D341Med (cell line): Measurements from ENCODE around the gene MAPRE2.

ENCODE experiments used
- DNase-seq: peaks from one replicate; pipeline ENCODE4 v3.0.0; 2012; ENCODE audit warnings: low spot score

MAPRE2 gene

GRCh38 chr18:35182151-35182550 lies 140.9 kb downstream of the MAPRE2 start:
- no peak for DNase-seq

- DNase-seq: no peak
Observed at GRCh38 chr18:35183886-35184285, 142.7 kb downstream of the MAPRE2 start.

GRCh38 chr18:35185771-35186170 lies 144.6 kb downstream of the MAPRE2 start:
- no peak for DNase-seq

- DNase-seq: no peak
Observed at GRCh38 chr18:35186291-35187034, 145.2 kb downstream of the MAPRE2 start.

GRCh38 chr18:35189510-35189909 lies 148.3 kb downstream of the MAPRE2 start:
- DNase-seq: no peak

GRCh38 chr18:35190948-35191697 lies 149.9 kb downstream of the MAPRE2 start:
- DNase-seq: no peak

- no peak for DNase-seq
Observed at GRCh38 chr18:35191698-35192025, 150.4 kb downstream of the MAPRE2 start.

GRCh38 chr18:35192415-35192814 lies 151.2 kb downstream of the MAPRE2 start:
- no peak for DNase-seq
